IgD-negative memory B cell (primary cell): ENCODE results near the gene ZSCAN30. TPM values are rescaled to one million over a fixed set of nuclear protein-coding genes. Genes with fewer than 3 reads are reported as not detected.

ENCODE experiments used
- polyA plus RNA-seq: library from polyadenylated mRNA; unstranded; fragments of 300-500 nt; fragmentation: Illumina TruSeq; gene quantifications from one replicate; pipeline ENCODE4 v1.2.3, GENCODE V29; 2021

The ZSCAN30 gene
- polyA plus RNA-seq, 1 donor from 2014 or later = 4.8 TPM

Other genes starting within 250 kb of the ZSCAN30 start
- gene MAPRE2, start 248.8 kb downstream of the ZSCAN30 start, polyA plus RNA-seq = 63.3 TPM
- gene ZNF397, start 49.2 kb downstream of the ZSCAN30 start, polyA plus RNA-seq = 13.0 TPM
- gene ZNF24, start 54.2 kb upstream of the ZSCAN30 start, polyA plus RNA-seq = 86.9 TPM
- 1.5 TPM for gene ZNF396, start 87.1 kb upstream of the ZSCAN30 start, polyA plus RNA-seq
- 28.2 TPM for gene INO80C, start 207.7 kb upstream of the ZSCAN30 start, polyA plus RNA-seq